Gastrocnemius medialis (tissue), 4 donors: ENCODE results near the gene DNM1L.

ENCODE experiments used
- POLR2A ChIP-seq, 2 donors: fragments of 450-650 bp; IDR thresholded peaks; one replicate each; pipeline ENCODE4 v1.6.1; 2017; ENCODE audit warnings: antibody characterized with exemption in 2 of 2, mild to moderate bottlenecking in 2 of 2, moderate library complexity in 2 of 2
- TF ChIP-seq, protein P1 (sequence below), 5 experiments: fragments of 450-650 bp in 3 of 5; fragments of 200-600 bp in 2 of 5; sonication (generic) in 2 of 5; IDR thresholded peaks in 4 of 5; conservative IDR thresholded peaks in 1 of 5; 1 replicate in 4 of 5; 2 replicates in 1 of 5; pipeline ENCODE4 v1.5.1; 2016 to 2019; ENCODE audit warnings: antibody characterized with exemption in 5 of 5, mild to moderate bottlenecking in 3 of 5, moderate library complexity in 3 of 5

DNA sequence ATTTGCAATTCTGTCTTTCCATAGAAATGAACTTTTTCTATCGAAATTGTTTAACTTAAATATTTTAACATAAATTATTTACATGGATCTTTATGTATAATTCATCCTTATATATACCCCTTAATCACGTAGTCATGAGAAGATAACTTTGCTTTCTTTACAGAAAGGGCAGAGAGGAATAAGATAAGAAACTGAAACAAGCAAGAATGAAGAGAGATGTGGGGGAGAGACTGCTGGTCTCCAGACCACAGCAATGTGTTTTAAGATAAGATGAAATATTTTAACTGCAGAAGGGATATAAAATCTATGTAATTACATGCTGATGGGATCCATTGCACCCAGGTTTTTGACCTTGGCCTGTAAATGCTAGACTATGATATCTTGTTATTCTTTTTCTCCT, 34.7 kb upstream of the DNM1L start:
- TF ChIP-seq POLR2A (IDR thresholded peaks at IDR 0.05) = no peak
- TF ChIP-seq, protein P1, sequence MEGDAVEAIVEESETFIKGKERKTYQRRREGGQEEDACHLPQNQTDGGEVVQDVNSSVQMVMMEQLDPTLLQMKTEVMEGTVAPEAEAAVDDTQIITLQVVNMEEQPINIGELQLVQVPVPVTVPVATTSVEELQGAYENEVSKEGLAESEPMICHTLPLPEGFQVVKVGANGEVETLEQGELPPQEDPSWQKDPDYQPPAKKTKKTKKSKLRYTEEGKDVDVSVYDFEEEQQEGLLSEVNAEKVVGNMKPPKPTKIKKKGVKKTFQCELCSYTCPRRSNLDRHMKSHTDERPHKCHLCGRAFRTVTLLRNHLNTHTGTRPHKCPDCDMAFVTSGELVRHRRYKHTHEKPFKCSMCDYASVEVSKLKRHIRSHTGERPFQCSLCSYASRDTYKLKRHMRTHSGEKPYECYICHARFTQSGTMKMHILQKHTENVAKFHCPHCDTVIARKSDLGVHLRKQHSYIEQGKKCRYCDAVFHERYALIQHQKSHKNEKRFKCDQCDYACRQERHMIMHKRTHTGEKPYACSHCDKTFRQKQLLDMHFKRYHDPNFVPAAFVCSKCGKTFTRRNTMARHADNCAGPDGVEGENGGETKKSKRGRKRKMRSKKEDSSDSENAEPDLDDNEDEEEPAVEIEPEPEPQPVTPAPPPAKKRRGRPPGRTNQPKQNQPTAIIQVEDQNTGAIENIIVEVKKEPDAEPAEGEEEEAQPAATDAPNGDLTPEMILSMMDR (IDR thresholded peaks at IDR 0.05 in 4 of 5, conservative IDR thresholded peaks at IDR 0.05 in 1 of 5) = no peak
